ENCODE data around the gene TTC9. TPM values are rescaled to one million over a fixed set of nuclear protein-coding genes. Genes with fewer than 3 reads are reported as not detected.
A peak's percentile ranks its signal among the peaks of the same experiment; 100 is the strongest.

Gene TTC9
- total RNA-seq, 1 experiment from 2014 or later = 9.3 TPM

- ChIA-PET CTCF (no interaction called here), POLR2A (ENCODE audit: unreplicated experiment) (no interaction called here)
- Histone ChIP-seq H3K27me3 (ENCODE audit: insufficient read depth, low read depth) (no peaks in the 10 kb centered on the region), H3K9me3 (ENCODE audit: insufficient read depth, low read depth) (peaks cover 5% of the 10 kb centered on the region; the same call in 1 of the 2 replicates), H3K4me1 (replicated peaks; ENCODE audit: insufficient read depth) (peaks cover 20% of the 10 kb centered on the region), H3K4me2 (no peak overlapping the region), H3K4me3 (no peak overlapping the region), H3K9me2 (ENCODE audit: insufficient read depth) (no peaks in the 10 kb centered on the region), H3K79me2 (ENCODE audit: low read depth) (no peaks in the 10 kb centered on the region), H3F3A (ENCODE audit: insufficient read depth, low read depth) (no peaks in the 10 kb centered on the region), H2AFZ (no peak overlapping the region), H3K27ac (no peak overlapping the region), H3K36me3 (ENCODE audit: low read depth) (no peaks in the 10 kb centered on the region), H4K20me1 (ENCODE audit: insufficient read depth) (no peaks in the 10 kb centered on the region)
- TF ChIP-seq EZH2 (IDR thresholded peaks at IDR 0.05; ENCODE audit: low read depth) = no peak
- no peak for TF ChIP-seq CTCF (conservative IDR thresholded peaks at IDR 0.05)
- no peak for DNase-seq
- no TSS peak for BruUV-seq (replicated peaks)
- intact Hi-C loops (cut with micrococcal nuclease; ENCODE audit: unreplicated experiment) = no loop called here
Measured at GRCh38 chr14:70646705-70647104, 5.0 kb downstream of the TTC9 start.

- no peaks in the 10 kb centered on the region for H3K79me2 ChIP-seq (ENCODE audit: low read depth)
- no peaks in the 10 kb centered on the region for H3K36me3 ChIP-seq (ENCODE audit: low read depth)
- H3K4me3 ChIP-seq = no peak overlapping the region
- H3F3A ChIP-seq (ENCODE audit: insufficient read depth, low read depth) = no peaks in the 10 kb centered on the region
- intact Hi-C loops (cut with micrococcal nuclease; ENCODE audit: unreplicated experiment) = no loop called here
- no peak overlapping the region for H3K27ac ChIP-seq
- H2AFZ ChIP-seq = no peak overlapping the region
- H3K4me1 ChIP-seq (replicated peaks; ENCODE audit: insufficient read depth) = peaks cover 13% of the 10 kb centered on the region
- H4K20me1 ChIP-seq (ENCODE audit: insufficient read depth) = no peaks in the 10 kb centered on the region
- POLR2A ChIA-PET (ENCODE audit: unreplicated experiment) = no interaction called here
- CTCF ChIA-PET = no interaction called here
- peaks cover 5% of the 10 kb centered on the region; the same call in 1 of the 2 replicates for H3K9me3 ChIP-seq (ENCODE audit: insufficient read depth, low read depth)
- TF ChIP-seq CTCF (conservative IDR thresholded peaks at IDR 0.05) (no peak), EZH2 (IDR thresholded peaks at IDR 0.05; ENCODE audit: low read depth) (no peak)
- no peaks in the 10 kb centered on the region for H3K9me2 ChIP-seq (ENCODE audit: insufficient read depth)
- no peak overlapping the region for H3K4me2 ChIP-seq
- no peaks in the 10 kb centered on the region for H3K27me3 ChIP-seq (ENCODE audit: insufficient read depth, low read depth)
- no TSS peak for BruUV-seq (replicated peaks)
- no peak for DNase-seq
Measured at GRCh38 chr14:70648346-70648745, 6.6 kb downstream of the TTC9 start.

GRCh38 chr14:70649803-70650202 lies 8.1 kb downstream of the TTC9 start:
- CTCF ChIA-PET = no interaction called here
- Histone ChIP-seq H4K20me1 (ENCODE audit: insufficient read depth) (no peaks in the 10 kb centered on the region), H3K36me3 (ENCODE audit: low read depth) (no peaks in the 10 kb centered on the region), H3K9me2 (ENCODE audit: insufficient read depth) (no peaks in the 10 kb centered on the region), H3K79me2 (ENCODE audit: low read depth) (no peaks in the 10 kb centered on the region), H3K27ac (no peak overlapping the region), H3F3A (ENCODE audit: insufficient read depth, low read depth) (no peaks in the 10 kb centered on the region), H3K9me3 (ENCODE audit: insufficient read depth, low read depth) (peaks cover 5% of the 10 kb centered on the region; the same call in 1 of the 2 replicates), H3K27me3 (ENCODE audit: insufficient read depth, low read depth) (no peaks in the 10 kb centered on the region), H2AFZ (no peak overlapping the region), H3K4me2 (0 out of 2 replicates have a peak overlapping the region, but pooled peaks have one; percentile 12), H3K4me3 (no peak overlapping the region), H3K4me1 (replicated peaks; ENCODE audit: insufficient read depth) (peaks cover 8% of the 10 kb centered on the region)
- intact Hi-C loops (cut with micrococcal nuclease; ENCODE audit: unreplicated experiment) = no loop called here
- POLR2A ChIA-PET (ENCODE audit: unreplicated experiment) = interaction anchor here (0.6 kb wide), 1 partner anchor 74 kb away, joined by 12 read pairs; no protein-coding TSS in a partner anchor
- BruUV-seq (replicated peaks) = no TSS peak
- TF ChIP-seq EZH2 (IDR thresholded peaks at IDR 0.05; ENCODE audit: low read depth) (no peak), CTCF (conservative IDR thresholded peaks at IDR 0.05) (no peak)
- no peak for DNase-seq

Measured in PC-9 (cell line).